Endothelial cell (in vitro differentiated cells): ENCODE data around the gene TSHZ3. TPM values are rescaled to one million over a fixed set of nuclear protein-coding genes. Genes with fewer than 3 reads are reported as not detected.

Experiments used
- DNase-seq: peaks from one replicate; pipeline ENCODE4 v3.0.0; 2021; ENCODE audit warnings: low spot score
- H3K27ac Mint-ChIP-seq: one replicate; pipeline ENCODE4 v1.8.0; 2021; ENCODE audit warnings: mixed read lengths, inconsistent platforms; ENCODE audit not compliant: unreplicated experiment
- H3K27me3 Mint-ChIP-seq: one replicate; pipeline ENCODE4 v1.8.0; 2021; ENCODE audit warnings: mild to moderate bottlenecking, moderate library complexity, mixed read lengths, inconsistent platforms; ENCODE audit not compliant: unreplicated experiment
- H3K36me3 Mint-ChIP-seq: one replicate; pipeline ENCODE4 v1.8.0; 2021; ENCODE audit warnings: mild to moderate bottlenecking, low read depth, mixed read lengths, inconsistent platforms; ENCODE audit not compliant: unreplicated experiment
- H3K4me1 Mint-ChIP-seq: one replicate; pipeline ENCODE4 v1.8.0; 2021; ENCODE audit warnings: mild to moderate bottlenecking, mixed read lengths, inconsistent platforms; ENCODE audit not compliant: unreplicated experiment
- H3K4me3 Mint-ChIP-seq: one replicate; pipeline ENCODE4 v1.8.0; 2021; ENCODE audit warnings: mild to moderate bottlenecking, mixed read lengths, inconsistent platforms; ENCODE audit not compliant: unreplicated experiment
- H3K9me3 Mint-ChIP-seq: one replicate; pipeline ENCODE4 v1.8.0; 2021; ENCODE audit warnings: mixed read lengths, inconsistent platforms; ENCODE audit not compliant: unreplicated experiment
- total RNA-seq: library from RNA; stranded (reverse); fragmentation: NEBNext Ultra II Directional; extraction: Animal tissue kit (Norgen Biotek cat#: 25700); gene quantifications from one replicate; pipeline ENCODE4 v1.2.1, GENCODE V29; 2021; ENCODE audit not compliant: unreplicated experiment
- TF ChIP-seq, protein P1 (sequence below): fragments of 200-600 bp; sonication (generic); IDR thresholded peaks from one replicate; pipeline ENCODE4 v1.5.0; 2021; ENCODE audit warnings: antibody characterized with exemption; ENCODE audit not compliant: unreplicated experiment

The TSHZ3 gene
- total RNA-seq, 1 donor from 2014 or later = 12.3 TPM

DNA sequence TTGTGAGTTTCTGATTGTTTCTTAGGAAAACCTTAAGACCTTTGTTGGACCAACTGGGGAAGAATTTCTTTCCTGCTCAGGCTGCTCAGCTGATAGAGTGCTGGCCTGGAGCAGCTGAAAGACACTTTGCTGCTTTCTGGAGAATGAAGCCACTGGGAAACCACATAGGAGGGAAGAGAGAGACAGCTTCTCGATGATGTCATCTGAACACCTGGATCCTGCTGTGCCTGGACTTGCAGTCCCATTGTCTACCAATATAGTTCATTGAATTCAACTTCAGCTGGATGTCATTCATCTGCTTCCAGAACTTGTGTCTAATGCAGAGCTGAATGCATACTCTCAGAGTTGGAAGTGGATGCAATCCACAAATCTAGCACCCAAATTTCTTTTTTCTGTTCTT is 34.3 kb upstream of the TSHZ3 start:
- Mint-ChIP-seq H3K4me3 (no peak overlapping the region), H3K36me3 (no peaks in the 10 kb centered on the region), H3K4me1 (peaks cover 4% of the 10 kb centered on the region), H3K27ac (no peak overlapping the region), H3K9me3 (no peaks in the 10 kb centered on the region), H3K27me3 (peaks cover 4% of the 10 kb centered on the region)
- DNase-seq = no peak
- TF ChIP-seq, protein P1, sequence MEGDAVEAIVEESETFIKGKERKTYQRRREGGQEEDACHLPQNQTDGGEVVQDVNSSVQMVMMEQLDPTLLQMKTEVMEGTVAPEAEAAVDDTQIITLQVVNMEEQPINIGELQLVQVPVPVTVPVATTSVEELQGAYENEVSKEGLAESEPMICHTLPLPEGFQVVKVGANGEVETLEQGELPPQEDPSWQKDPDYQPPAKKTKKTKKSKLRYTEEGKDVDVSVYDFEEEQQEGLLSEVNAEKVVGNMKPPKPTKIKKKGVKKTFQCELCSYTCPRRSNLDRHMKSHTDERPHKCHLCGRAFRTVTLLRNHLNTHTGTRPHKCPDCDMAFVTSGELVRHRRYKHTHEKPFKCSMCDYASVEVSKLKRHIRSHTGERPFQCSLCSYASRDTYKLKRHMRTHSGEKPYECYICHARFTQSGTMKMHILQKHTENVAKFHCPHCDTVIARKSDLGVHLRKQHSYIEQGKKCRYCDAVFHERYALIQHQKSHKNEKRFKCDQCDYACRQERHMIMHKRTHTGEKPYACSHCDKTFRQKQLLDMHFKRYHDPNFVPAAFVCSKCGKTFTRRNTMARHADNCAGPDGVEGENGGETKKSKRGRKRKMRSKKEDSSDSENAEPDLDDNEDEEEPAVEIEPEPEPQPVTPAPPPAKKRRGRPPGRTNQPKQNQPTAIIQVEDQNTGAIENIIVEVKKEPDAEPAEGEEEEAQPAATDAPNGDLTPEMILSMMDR = no peak

DNA sequence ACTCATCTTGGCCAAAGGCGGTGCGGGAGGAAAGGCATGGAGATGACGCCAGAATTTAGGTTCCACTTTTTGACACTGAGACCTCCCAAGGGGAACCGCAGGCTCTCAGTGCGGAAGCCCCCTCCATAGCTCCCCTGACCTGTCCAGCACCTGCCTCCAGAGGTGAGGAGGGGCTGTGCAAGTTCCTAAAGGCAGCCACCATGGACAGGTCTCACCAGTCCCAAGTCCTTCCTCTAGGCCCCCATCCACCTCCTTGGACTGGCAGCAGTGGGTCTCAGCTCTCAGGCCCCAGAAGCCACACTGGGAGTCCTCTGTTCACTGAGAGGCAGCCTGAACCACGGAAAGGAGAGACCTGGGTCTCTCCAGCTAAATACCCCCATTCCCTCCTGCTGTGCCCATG is 31.6 kb upstream of the TSHZ3 start:
- TF ChIP-seq, protein P1 = no peak
- peaks cover 2% of the 10 kb centered on the region for H3K27me3 Mint-ChIP-seq
- H3K27ac Mint-ChIP-seq = no peak overlapping the region
- no peak overlapping the region for H3K4me3 Mint-ChIP-seq
- H3K9me3 Mint-ChIP-seq = no peaks in the 10 kb centered on the region
- H3K4me1 Mint-ChIP-seq = no peaks in the 10 kb centered on the region
- no peak for DNase-seq
- H3K36me3 Mint-ChIP-seq = no peaks in the 10 kb centered on the region

DNA sequence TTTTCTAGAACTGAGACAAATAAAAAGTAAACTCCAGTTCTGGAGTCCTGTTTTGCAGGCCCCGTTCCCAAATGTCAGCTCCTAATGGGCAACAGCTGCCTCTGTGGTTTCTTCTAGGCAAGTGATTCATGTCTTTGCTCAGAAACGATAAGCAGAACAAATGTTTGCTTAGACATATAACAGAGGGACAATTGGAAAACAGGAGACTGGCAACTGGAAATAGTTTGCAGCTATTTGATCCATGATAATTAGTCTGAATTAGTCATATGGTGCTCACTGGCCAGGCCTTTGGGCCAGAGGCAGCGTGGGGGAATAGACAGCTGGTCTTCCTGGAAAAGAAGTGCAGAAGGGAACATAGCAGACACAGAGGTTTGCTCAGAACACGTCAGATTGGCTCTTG is 29.2 kb upstream of the TSHZ3 start:
- H3K4me1 Mint-ChIP-seq = no peaks in the 10 kb centered on the region
- no peak overlapping the region for H3K4me3 Mint-ChIP-seq
- H3K27me3 Mint-ChIP-seq = peaks cover 2% of the 10 kb centered on the region
- no peaks in the 10 kb centered on the region for H3K9me3 Mint-ChIP-seq
- TF ChIP-seq, protein P1 = no peak
- peaks cover 3% of the 10 kb centered on the region for H3K36me3 Mint-ChIP-seq
- DNase-seq = no peak
- no peak overlapping the region for H3K27ac Mint-ChIP-seq

- H3K27ac Mint-ChIP-seq = no peak overlapping the region
- peaks cover 2% of the 10 kb centered on the region for H3K27me3 Mint-ChIP-seq
- H3K4me1 Mint-ChIP-seq = no peaks in the 10 kb centered on the region
- peaks cover 3% of the 10 kb centered on the region for H3K36me3 Mint-ChIP-seq
- DNase-seq = no peak
- H3K9me3 Mint-ChIP-seq = no peaks in the 10 kb centered on the region
- H3K4me3 Mint-ChIP-seq = no peak overlapping the region
- TF ChIP-seq, protein P1 = no peak
Observed at GRCh38 chr19:31377736-31378135, 28.5 kb upstream of the TSHZ3 start.

GRCh38 chr19:31372246-31372781 is 23.1 kb upstream of the TSHZ3 start:
- H3K27ac Mint-ChIP-seq = no peak overlapping the region
- H3K4me3 Mint-ChIP-seq = no peak overlapping the region
- H3K4me1 Mint-ChIP-seq = no peaks in the 10 kb centered on the region
- TF ChIP-seq, protein P1 = no peak
- no peaks in the 10 kb centered on the region for H3K27me3 Mint-ChIP-seq
- H3K9me3 Mint-ChIP-seq = no peaks in the 10 kb centered on the region
- H3K36me3 Mint-ChIP-seq = peaks cover 3% of the 10 kb centered on the region
- DNase-seq = no peak
